Neural progenitor cell (in vitro differentiated cells): ENCODE measurements around the gene USP31. TPM values are rescaled to one million over a fixed set of nuclear protein-coding genes. Genes with fewer than 3 reads are reported as not detected.

ENCODE experiments used
- DNase-seq: peaks from one replicate; pipeline ENCODE4 v3.0.0-alpha.2; 2016; ENCODE audit warnings: low spot score
- H2AFZ ChIP-seq: fragments of 200-600 bp; sonication (generic); replicated peaks from 2 replicates; pipeline ENCODE4 v1.6.1; 2016; ENCODE audit warnings: antibody characterized with exemption
- H3F3A ChIP-seq: fragments of 200-600 bp; sonication (generic); 2 replicates; pipeline ENCODE4 v1.6.1; 2016; ENCODE audit warnings: antibody characterized with exemption, low read depth
- H3K27ac ChIP-seq: fragments of 200-600 bp; sonication (generic); 2 replicates; pipeline ENCODE4 v1.5.1; 2016; ENCODE audit warnings: mild to moderate bottlenecking
- H3K27me3 ChIP-seq: fragments of 200-600 bp; sonication (generic); 2 replicates; pipeline ENCODE4 v1.6.1; 2016; ENCODE audit warnings: mild to moderate bottlenecking, moderate library complexity
- H3K36me3 ChIP-seq: fragments of 200-600 bp; sonication (generic); 2 replicates; pipeline ENCODE4 v1.5.1; 2016
- H3K4me1 ChIP-seq: fragments of 200-600 bp; sonication (generic); 2 replicates; pipeline ENCODE4 v1.6.1; 2016; ENCODE audit warnings: mixed run types
- H3K4me2 ChIP-seq: fragments of 200-600 bp; sonication (generic); 2 replicates; pipeline ENCODE4 v1.6.1; 2016
- H3K4me3 ChIP-seq: fragments of 200-600 bp; sonication (generic); 2 replicates; pipeline ENCODE4 v1.5.1; 2016
- H3K79me2 ChIP-seq: fragments of 200-600 bp; sonication (generic); 2 replicates; pipeline ENCODE4 v1.6.1; 2016; ENCODE audit warnings: low read depth
- H3K9ac ChIP-seq: fragments of 200-600 bp; sonication (generic); 2 replicates; pipeline ENCODE4 v1.6.1; 2016
- H3K9me3 ChIP-seq: fragments of 200-600 bp; sonication (generic); 2 replicates; pipeline ENCODE4 v1.5.1; 2016; ENCODE audit warnings: low read depth
- H4K20me1 ChIP-seq: fragments of 200-600 bp; sonication (generic); 2 replicates; pipeline ENCODE4 v1.6.1; 2016; ENCODE audit warnings: low read depth
- H3K27ac Mint-ChIP-seq: 3 replicates; pipeline ENCODE4 v1.8.0; 2021; ENCODE audit warnings: mixed read lengths
- H3K27me3 Mint-ChIP-seq: 2 replicates; pipeline ENCODE4 v1.8.0; 2022; ENCODE audit warnings: low read depth, mild to moderate bottlenecking, inconsistent platforms, moderate library complexity, mixed read lengths; ENCODE audit not compliant: insufficient read depth
- H3K36me3 Mint-ChIP-seq: 3 replicates; pipeline ENCODE4 v1.8.0; 2021; ENCODE audit warnings: mixed read lengths
- H3K4me1 Mint-ChIP-seq: 3 replicates; pipeline ENCODE4 v1.8.0; 2021; ENCODE audit warnings: mixed read lengths
- H3K4me3 Mint-ChIP-seq: 3 replicates; pipeline ENCODE4 v1.8.0; 2021; ENCODE audit warnings: mild to moderate bottlenecking, moderate library complexity, mixed read lengths
- H3K9me3 Mint-ChIP-seq: 3 replicates; pipeline ENCODE4 v1.8.0; 2020; ENCODE audit warnings: mixed read lengths
- EZH2 ChIP-seq: fragments of 200-600 bp; sonication (generic); IDR thresholded peaks from 2 replicates; pipeline ENCODE4 v1.6.1; 2017; ENCODE audit warnings: antibody characterized with exemption, mild to moderate bottlenecking, moderate library complexity
- EZH2phosphoT487 ChIP-seq: fragments of 200-600 bp; sonication (generic); IDR thresholded peaks from 2 replicates; pipeline ENCODE4 v1.6.1; 2017; ENCODE audit warnings: antibody characterized with exemption
- total RNA-seq: library from RNA; depleted of rRNA; stranded (reverse); fragments of >200 nt; gene quantifications from 2 replicates; pipeline ENCODE4 v1.2.3, GENCODE V29; 2015; ENCODE audit warnings: low replicate concordance
- TF ChIP-seq, protein P1 (sequence below): fragments of 200-600 bp; sonication (generic); IDR thresholded peaks from 2 replicates; pipeline ENCODE4 v1.5.1; 2017; ENCODE audit warnings: antibody characterized with exemption, mild to moderate bottlenecking

USP31 gene
- total RNA-seq, 1 donor from 2014 or later = 9.0 TPM

DNA sequence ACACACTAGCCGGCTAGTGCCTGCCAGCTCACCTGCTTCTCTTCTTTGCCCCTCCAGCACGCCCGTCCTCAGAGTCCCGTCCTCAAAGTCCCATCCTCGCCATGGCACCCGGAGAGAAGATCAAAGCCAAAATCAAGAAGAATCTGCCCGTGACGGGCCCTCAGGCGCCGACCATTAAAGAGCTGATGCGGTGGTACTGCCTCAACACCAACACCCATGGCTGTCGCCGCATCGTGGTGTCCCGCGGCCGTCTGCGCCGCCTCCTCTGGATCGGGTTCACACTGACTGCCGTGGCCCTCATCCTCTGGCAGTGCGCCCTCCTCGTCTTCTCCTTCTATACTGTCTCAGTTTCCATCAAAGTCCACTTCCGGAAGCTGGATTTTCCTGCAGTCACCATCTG lies 36.9 kb upstream of the USP31 start:
- Histone ChIP-seq H3K79me2 (no peaks in the 10 kb centered on the region), H4K20me1 (peaks cover 10% of the 10 kb centered on the region), H3K4me2 (no peak overlapping the region), H3K27ac (no peak overlapping the region), H3K9ac (no peak overlapping the region), H3K27me3 (peaks cover 47% of the 10 kb centered on the region), H3K4me1 (no peaks in the 10 kb centered on the region), H3K9me3 (no peaks in the 10 kb centered on the region), H3F3A (no peaks in the 10 kb centered on the region), H3K36me3 (no peaks in the 10 kb centered on the region), H2AFZ (no peak overlapping the region), H3K4me3 (no peak overlapping the region)
- Mint-ChIP-seq H3K36me3 (no peaks in the 10 kb centered on the region), H3K9me3 (no peaks in the 10 kb centered on the region), H3K27me3 (peaks cover 34% of the 10 kb centered on the region), H3K27ac (no peak overlapping the region), H3K4me3 (no peak overlapping the region), H3K4me1 (peaks cover 4% of the 10 kb centered on the region)
- TF ChIP-seq EZH2phosphoT487 (no peak), EZH2 (no peak)
- TF ChIP-seq, protein P1, sequence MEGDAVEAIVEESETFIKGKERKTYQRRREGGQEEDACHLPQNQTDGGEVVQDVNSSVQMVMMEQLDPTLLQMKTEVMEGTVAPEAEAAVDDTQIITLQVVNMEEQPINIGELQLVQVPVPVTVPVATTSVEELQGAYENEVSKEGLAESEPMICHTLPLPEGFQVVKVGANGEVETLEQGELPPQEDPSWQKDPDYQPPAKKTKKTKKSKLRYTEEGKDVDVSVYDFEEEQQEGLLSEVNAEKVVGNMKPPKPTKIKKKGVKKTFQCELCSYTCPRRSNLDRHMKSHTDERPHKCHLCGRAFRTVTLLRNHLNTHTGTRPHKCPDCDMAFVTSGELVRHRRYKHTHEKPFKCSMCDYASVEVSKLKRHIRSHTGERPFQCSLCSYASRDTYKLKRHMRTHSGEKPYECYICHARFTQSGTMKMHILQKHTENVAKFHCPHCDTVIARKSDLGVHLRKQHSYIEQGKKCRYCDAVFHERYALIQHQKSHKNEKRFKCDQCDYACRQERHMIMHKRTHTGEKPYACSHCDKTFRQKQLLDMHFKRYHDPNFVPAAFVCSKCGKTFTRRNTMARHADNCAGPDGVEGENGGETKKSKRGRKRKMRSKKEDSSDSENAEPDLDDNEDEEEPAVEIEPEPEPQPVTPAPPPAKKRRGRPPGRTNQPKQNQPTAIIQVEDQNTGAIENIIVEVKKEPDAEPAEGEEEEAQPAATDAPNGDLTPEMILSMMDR = no peak
- DNase-seq = no peak

DNA sequence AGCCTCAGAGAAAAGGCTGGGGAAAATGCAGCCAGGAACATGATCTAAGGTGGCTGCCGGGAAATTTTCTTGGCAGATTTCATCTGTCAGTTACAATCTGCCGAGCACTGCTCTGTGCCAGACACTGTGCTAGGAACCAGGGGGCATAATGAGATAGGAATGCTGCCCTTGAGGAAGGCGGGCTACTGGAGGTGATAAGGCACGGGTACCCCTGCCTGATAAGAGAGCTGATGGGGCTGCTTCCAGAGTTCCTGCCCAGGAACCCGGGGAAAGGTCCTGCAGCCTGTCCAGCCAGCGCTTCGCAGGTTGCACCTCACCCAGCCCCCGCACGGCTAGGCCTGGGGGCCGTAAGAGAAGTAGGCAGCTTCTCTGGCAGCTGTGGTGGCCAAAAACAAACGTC lies 36.4 kb upstream of the USP31 start:
- Histone ChIP-seq H4K20me1 (peaks cover 10% of the 10 kb centered on the region), H3K79me2 (no peaks in the 10 kb centered on the region), H3F3A (no peaks in the 10 kb centered on the region), H3K9me3 (no peaks in the 10 kb centered on the region), H3K36me3 (no peaks in the 10 kb centered on the region), H3K9ac (no peak overlapping the region), H3K27me3 (peaks cover 53% of the 10 kb centered on the region), H3K27ac (no peak overlapping the region), H3K4me2 (no peak overlapping the region), H3K4me1 (no peaks in the 10 kb centered on the region), H3K4me3 (no peak overlapping the region), H2AFZ (no peak overlapping the region)
- peaks cover 37% of the 10 kb centered on the region for H3K27me3 Mint-ChIP-seq
- no peaks in the 10 kb centered on the region for H3K9me3 Mint-ChIP-seq
- no peaks in the 10 kb centered on the region for H3K36me3 Mint-ChIP-seq
- no peak for DNase-seq
- H3K4me1 Mint-ChIP-seq = peaks cover 4% of the 10 kb centered on the region
- H3K27ac Mint-ChIP-seq = no peak overlapping the region
- no peak overlapping the region for H3K4me3 Mint-ChIP-seq
- no peak for TF ChIP-seq EZH2phosphoT487
- no peak for TF ChIP-seq EZH2
- TF ChIP-seq, protein P1 = no peak

- no peak overlapping the region for H2AFZ ChIP-seq
- H3K27me3 ChIP-seq = peaks cover 54% of the 10 kb centered on the region
- Mint-ChIP-seq H3K36me3 (no peaks in the 10 kb centered on the region), H3K27me3 (peaks cover 36% of the 10 kb centered on the region), H3K9me3 (no peaks in the 10 kb centered on the region), H3K4me3 (peak overlapping the region; percentile 46), H3K4me1 (peaks cover 4% of the 10 kb centered on the region), H3K27ac (no peak overlapping the region)
- peaks cover 10% of the 10 kb centered on the region for H4K20me1 ChIP-seq
- H3K4me3 ChIP-seq = no peak overlapping the region
- no peak overlapping the region for H3K4me2 ChIP-seq
- H3K27ac ChIP-seq = no peak overlapping the region
- H3K4me1 ChIP-seq = no peaks in the 10 kb centered on the region
- H3K79me2 ChIP-seq = no peaks in the 10 kb centered on the region
- DNase-seq = no peak
- no peaks in the 10 kb centered on the region for H3K9me3 ChIP-seq
- no peaks in the 10 kb centered on the region for H3K36me3 ChIP-seq
- H3K9ac ChIP-seq = no peak overlapping the region
- H3F3A ChIP-seq = no peaks in the 10 kb centered on the region
- TF ChIP-seq, protein P1 = no peak
- TF ChIP-seq EZH2 = no peak
- no peak for TF ChIP-seq EZH2phosphoT487
Measured at GRCh38 chr16:23183543-23183862, 34.3 kb upstream of the USP31 start.
